A673 (cell line): Measurements from ENCODE around the gene INAVA. TPM values are rescaled to one million over a fixed set of nuclear protein-coding genes. Genes with fewer than 3 reads are reported as not detected.

Experiments used
- BruUV-seq: library from RNA; stranded (reverse); fragments of 400-500 nt; replicated peaks from 2 replicates; lab custom pipeline; 2021; lab: Mats Ljungman, UMichigan
- CTCF ChIA-PET: fragments of 300-600 bp; sonication (Branson Sonifier 250); formaldehyde crosslinking; loops from one replicate; lab custom pipeline; 2022; ENCODE audit warnings: antibody characterized with exemption; lab: Charles Lee
- POLR2A ChIA-PET: fragments of 300-600 bp; sonication (Branson Sonifier 250); formaldehyde crosslinking; loops from one replicate; lab custom pipeline; 2022; ENCODE audit warnings: antibody characterized with exemption; ENCODE audit not compliant: low non-redundant PET; lab: Charles Lee
- DNase-seq: peaks from one replicate; pipeline ENCODE4 v3.0.0-alpha.2; 2015; ENCODE audit warnings: low spot score
- H3K27ac ChIP-seq: fragments of 200-600 bp; sonication (generic); 2 replicates; pipeline ENCODE4 v1.5.1; 2016; ENCODE audit warnings: mixed run types, low read depth, mild to moderate bottlenecking, mixed read lengths, antibody characterized with exemption, low read length; ENCODE audit not compliant: poor library complexity, severe bottlenecking
- H3K27me3 ChIP-seq: fragments of 200-600 bp; sonication (generic); replicated peaks from 2 replicates; pipeline ENCODE4 v1.6.1; 2017; ENCODE audit warnings: mixed run types, low read depth, mild to moderate bottlenecking, mixed read lengths, antibody characterized with exemption, low read length; ENCODE audit not compliant: insufficient read depth, poor library complexity
- H3K36me3 ChIP-seq: fragments of 200-600 bp; sonication (generic); 2 replicates; pipeline ENCODE4 v1.6.1; 2016; ENCODE audit warnings: mixed run types, mild to moderate bottlenecking, mixed read lengths, antibody characterized with exemption, low read length; ENCODE audit not compliant: insufficient read depth, poor library complexity, severe bottlenecking
- H3K4me1 ChIP-seq: fragments of 200-600 bp; sonication (generic); 2 replicates; pipeline ENCODE4 v1.6.1; 2017; ENCODE audit warnings: mixed run types, mild to moderate bottlenecking, mixed read lengths, antibody characterized with exemption, low read length; ENCODE audit not compliant: insufficient read depth, poor library complexity, severe bottlenecking
- H3K4me3 ChIP-seq: fragments of 200-600 bp; sonication (generic); 2 replicates; pipeline ENCODE4 v1.5.1; 2016; ENCODE audit warnings: low read depth, mixed run types, mild to moderate bottlenecking, mixed read lengths, low read length; ENCODE audit not compliant: poor library complexity, severe bottlenecking
- H3K9me3 ChIP-seq: fragments of 200-600 bp; sonication (generic); 2 replicates; pipeline ENCODE4 v1.6.1; 2016; ENCODE audit warnings: mixed run types, low read depth, mild to moderate bottlenecking, mixed read lengths, antibody characterized with exemption, low read length; ENCODE audit not compliant: poor library complexity, severe bottlenecking
- EZH2 ChIP-seq: fragments of 200-600 bp; sonication (generic); IDR thresholded peaks from 2 replicates; pipeline ENCODE4 v1.6.1; 2017; ENCODE audit warnings: borderline replicate concordance, low read depth, mild to moderate bottlenecking, mixed read lengths, antibody characterized with exemption, low read length; ENCODE audit not compliant: poor library complexity, severe bottlenecking
- intact Hi-C: fragments of 100-400 bp; cut with micrococcal nuclease; formaldehyde crosslinking; loops from one replicate; pipeline ENCODE4 v1.10.0; 2022; ENCODE audit not compliant: unreplicated experiment
- total RNA-seq: library from RNA; stranded (reverse); gene quantifications from 2 replicates; pipeline ENCODE4 v1.2.3, GENCODE V29; 2021
- TF ChIP-seq, protein P1 (sequence below): fragments of 300-800, 200-600 bp; sonication (generic); conservative IDR thresholded peaks from 2 replicates; pipeline ENCODE4 v1.5.1; 2017; ENCODE audit warnings: low read depth, mild to moderate bottlenecking, antibody characterized with exemption, low read length, moderate library complexity, mixed read lengths

INAVA gene
- total RNA-seq, 1 experiment from 2014 or later: 0.45 TPM

DNA sequence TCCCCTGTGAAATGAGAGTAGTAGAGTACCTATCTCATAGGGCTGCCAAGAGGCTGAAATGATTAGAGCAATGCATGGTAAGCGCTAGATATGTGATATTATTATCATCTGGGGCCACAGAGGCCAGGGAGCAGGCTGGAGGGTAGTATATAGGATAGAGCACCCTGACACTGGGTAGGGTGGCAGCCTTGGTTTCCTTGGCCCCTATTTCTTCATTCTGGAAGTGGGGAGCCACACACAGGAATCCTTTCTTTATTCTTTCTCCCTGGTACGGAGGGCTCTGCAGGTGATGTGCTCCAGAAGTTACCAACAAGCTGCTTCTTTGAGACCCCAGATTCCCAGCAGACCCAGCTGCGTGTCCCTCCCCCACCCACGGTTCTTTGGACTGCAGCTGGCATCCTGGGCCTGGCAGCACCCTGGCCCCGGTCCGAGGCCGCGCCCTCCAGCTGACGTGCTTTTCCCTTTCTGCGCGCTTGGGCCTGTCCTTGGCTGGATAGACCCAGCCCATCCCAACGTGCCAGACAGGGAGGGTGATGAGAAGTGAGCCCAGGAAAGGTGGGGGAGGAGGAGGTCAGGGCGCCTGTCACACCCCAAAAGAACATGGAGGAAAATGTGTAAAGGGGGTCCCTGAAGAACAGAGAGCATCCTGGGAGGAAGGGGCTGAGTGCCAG, 18.2 kb downstream of the INAVA start:
- no peaks in the 10 kb centered on the region for H3K4me1 ChIP-seq
- no peaks in the 10 kb centered on the region for H3K36me3 ChIP-seq
- no peak overlapping the region for H3K4me3 ChIP-seq
- no peak for DNase-seq
- BruUV-seq: no TSS peak
- no peaks in the 10 kb centered on the region for H3K9me3 ChIP-seq
- ChIA-PET POLR2A (no interaction called here), CTCF (no interaction called here)
- H3K27ac ChIP-seq: no peak overlapping the region
- TF ChIP-seq, protein P1, sequence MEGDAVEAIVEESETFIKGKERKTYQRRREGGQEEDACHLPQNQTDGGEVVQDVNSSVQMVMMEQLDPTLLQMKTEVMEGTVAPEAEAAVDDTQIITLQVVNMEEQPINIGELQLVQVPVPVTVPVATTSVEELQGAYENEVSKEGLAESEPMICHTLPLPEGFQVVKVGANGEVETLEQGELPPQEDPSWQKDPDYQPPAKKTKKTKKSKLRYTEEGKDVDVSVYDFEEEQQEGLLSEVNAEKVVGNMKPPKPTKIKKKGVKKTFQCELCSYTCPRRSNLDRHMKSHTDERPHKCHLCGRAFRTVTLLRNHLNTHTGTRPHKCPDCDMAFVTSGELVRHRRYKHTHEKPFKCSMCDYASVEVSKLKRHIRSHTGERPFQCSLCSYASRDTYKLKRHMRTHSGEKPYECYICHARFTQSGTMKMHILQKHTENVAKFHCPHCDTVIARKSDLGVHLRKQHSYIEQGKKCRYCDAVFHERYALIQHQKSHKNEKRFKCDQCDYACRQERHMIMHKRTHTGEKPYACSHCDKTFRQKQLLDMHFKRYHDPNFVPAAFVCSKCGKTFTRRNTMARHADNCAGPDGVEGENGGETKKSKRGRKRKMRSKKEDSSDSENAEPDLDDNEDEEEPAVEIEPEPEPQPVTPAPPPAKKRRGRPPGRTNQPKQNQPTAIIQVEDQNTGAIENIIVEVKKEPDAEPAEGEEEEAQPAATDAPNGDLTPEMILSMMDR: no peak
- TF ChIP-seq EZH2: no peak
- intact Hi-C loops: no loop called here
- H3K27me3 ChIP-seq: no peaks in the 10 kb centered on the region

DNA sequence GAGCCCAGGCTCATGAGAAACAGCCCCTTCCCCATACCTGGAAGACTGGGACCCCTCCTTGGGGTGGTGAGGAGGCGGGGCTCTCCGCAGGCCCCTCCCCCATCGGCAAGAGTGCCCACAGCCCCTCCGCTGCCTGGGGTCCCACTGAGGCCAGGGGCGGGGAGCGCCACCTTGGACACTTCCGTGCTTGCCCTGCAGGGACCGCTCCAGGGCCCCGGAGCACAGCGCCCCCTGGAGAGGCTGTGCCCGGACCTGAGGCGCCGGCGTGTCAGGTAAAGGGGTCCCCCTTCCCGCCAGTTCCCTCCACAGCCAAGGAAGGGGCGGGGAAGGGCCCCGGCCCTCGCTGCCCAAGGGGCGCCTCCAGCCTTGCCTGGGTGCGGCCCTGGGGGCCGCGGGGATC, 21.5 kb downstream of the INAVA start:
- H3K27me3 ChIP-seq: no peaks in the 10 kb centered on the region
- no peaks in the 10 kb centered on the region for H3K9me3 ChIP-seq
- no TSS peak for BruUV-seq
- no peak overlapping the region for H3K4me3 ChIP-seq
- H3K27ac ChIP-seq: no peak overlapping the region
- POLR2A ChIA-PET: no interaction called here
- CTCF ChIA-PET: no interaction called here
- no peak for TF ChIP-seq EZH2
- TF ChIP-seq, protein P1: 0 out of 2 replicates have a peak, but pooled peaks have one; percentile 24
- H3K36me3 ChIP-seq: no peaks in the 10 kb centered on the region
- H3K4me1 ChIP-seq: no peaks in the 10 kb centered on the region
- DNase-seq: no peak
- intact Hi-C loops: no loop called here

DNA sequence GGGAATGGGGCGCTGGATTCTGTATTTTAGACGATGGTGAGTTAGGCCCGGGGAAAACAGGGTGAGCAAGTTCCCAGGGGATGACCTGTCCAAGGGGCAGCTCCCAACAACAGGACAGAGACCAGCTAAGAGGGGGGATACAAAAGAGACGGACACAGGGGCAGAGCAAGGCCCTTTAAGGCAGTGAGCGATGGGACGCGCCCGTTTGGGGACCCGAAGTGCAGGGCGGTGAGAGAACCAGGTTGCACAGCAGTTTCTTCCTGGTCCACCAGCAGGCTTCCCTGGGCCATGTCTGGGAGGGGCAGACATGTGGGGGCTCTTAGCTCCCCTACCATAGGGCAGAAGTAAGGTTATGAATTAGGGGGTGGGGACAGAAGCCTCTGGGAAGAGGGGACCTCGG, 22.0 kb downstream of the INAVA start:
- no peaks in the 10 kb centered on the region for H3K36me3 ChIP-seq
- ChIA-PET POLR2A (no interaction called here), CTCF (no interaction called here)
- no peaks in the 10 kb centered on the region for H3K27me3 ChIP-seq
- no peak overlapping the region for H3K4me3 ChIP-seq
- TF ChIP-seq EZH2: no peak
- TF ChIP-seq, protein P1: no peak
- H3K4me1 ChIP-seq: no peaks in the 10 kb centered on the region
- H3K9me3 ChIP-seq: no peaks in the 10 kb centered on the region
- no TSS peak for BruUV-seq
- intact Hi-C loops: no loop called here
- no peak for DNase-seq
- no peak overlapping the region for H3K27ac ChIP-seq
